Ascending aorta (tissue), 2 donors: ENCODE data around the gene PLCH2. TPM values are rescaled to one million over a fixed set of nuclear protein-coding genes. Genes with fewer than 3 reads are reported as not detected.

Experiments used
- DNase-seq, 2 donors: peaks; one replicate each; pipeline ENCODE4 v3.0.0-alpha.2; 2019; ENCODE audit warnings: low spot score in 2 of 2
- H3K27ac ChIP-seq, 2 donors: fragments of 200-600 bp; sonication (generic); one replicate each; pipeline ENCODE4 v1.5.1; 2016 to 2017; ENCODE audit warnings: mild to moderate bottlenecking in 1 of 2
- H3K27me3 ChIP-seq: fragments of 200-600 bp; sonication (generic); one replicate; pipeline ENCODE4 v1.5.1; 2017
- H3K36me3 ChIP-seq, 2 donors: fragments of 200-600 bp; sonication (generic); one replicate each; pipeline ENCODE4 v1.5.1; 2016
- H3K4me1 ChIP-seq, 2 donors: fragments of 200-600 bp; sonication (generic); one replicate each; pipeline ENCODE4 v1.5.1; 2016 to 2017; ENCODE audit warnings: mild to moderate bottlenecking in 1 of 2
- H3K4me3 ChIP-seq, 2 donors: fragments of 200-600 bp; sonication (generic); one replicate each; pipeline ENCODE4 v1.5.1; 2016 to 2017; ENCODE audit warnings: mild to moderate bottlenecking in 1 of 2
- H3K9me3 ChIP-seq, 2 donors: fragments of 200-600 bp; sonication (generic); one replicate each; pipeline ENCODE4 v1.5.1; 2016
- intact Hi-C: fragments of 100-400 bp; cut with DNase I; formaldehyde crosslinking; loops from one replicate; pipeline ENCODE4 v1.15.1; 2023
- total RNA-seq: library from RNA; depleted of rRNA; stranded (reverse); fragments of >200 nt; gene quantifications from one replicate; pipeline ENCODE4 v1.1.0, GENCODE V29; 2016
- TF ChIP-seq, protein P1 (sequence below), 3 experiments: fragments of 200-600 bp in 2 of 3; fragments of 450-650 bp in 1 of 3; sonication (generic) in 2 of 3; IDR thresholded peaks; one replicate each; pipeline ENCODE4 v1.5.1; 2016 to 2019; ENCODE audit warnings: antibody characterized with exemption in 3 of 3, mild to moderate bottlenecking in 1 of 3, moderate library complexity in 1 of 3

PLCH2 gene
- total RNA-seq, 1 donor from 2014 or later, result not detected

DNA sequence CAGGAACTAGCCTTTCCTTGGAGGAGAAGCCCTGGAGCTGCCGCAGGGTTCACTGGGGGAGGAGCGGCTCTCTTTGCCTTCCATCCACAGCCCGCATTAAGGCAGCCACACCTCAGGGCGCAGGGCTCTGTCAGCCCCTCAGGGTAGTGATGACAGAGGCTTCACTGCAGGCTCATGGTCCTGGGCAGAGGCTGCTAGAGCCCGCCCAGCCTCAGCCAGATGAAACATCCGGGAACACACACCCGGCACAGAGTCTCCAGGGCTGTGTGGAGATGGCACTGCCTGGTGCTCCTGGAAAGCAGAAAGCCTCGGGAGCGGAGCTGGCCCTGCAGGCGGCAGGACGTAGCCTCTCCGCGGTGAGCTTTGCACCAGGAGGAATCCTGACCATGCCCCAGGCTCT is 34.3 kb upstream of the PLCH2 start:
- Histone ChIP-seq H3K4me3 (no peak overlapping the region), H3K4me1 (no peaks in the 10 kb centered on the region), H3K36me3 (no peaks in the 10 kb centered on the region), H3K27me3 (peaks cover 12% of the 10 kb centered on the region), H3K27ac (no peak overlapping the region), H3K9me3 (no peaks in the 10 kb centered on the region)
- TF ChIP-seq, protein P1, sequence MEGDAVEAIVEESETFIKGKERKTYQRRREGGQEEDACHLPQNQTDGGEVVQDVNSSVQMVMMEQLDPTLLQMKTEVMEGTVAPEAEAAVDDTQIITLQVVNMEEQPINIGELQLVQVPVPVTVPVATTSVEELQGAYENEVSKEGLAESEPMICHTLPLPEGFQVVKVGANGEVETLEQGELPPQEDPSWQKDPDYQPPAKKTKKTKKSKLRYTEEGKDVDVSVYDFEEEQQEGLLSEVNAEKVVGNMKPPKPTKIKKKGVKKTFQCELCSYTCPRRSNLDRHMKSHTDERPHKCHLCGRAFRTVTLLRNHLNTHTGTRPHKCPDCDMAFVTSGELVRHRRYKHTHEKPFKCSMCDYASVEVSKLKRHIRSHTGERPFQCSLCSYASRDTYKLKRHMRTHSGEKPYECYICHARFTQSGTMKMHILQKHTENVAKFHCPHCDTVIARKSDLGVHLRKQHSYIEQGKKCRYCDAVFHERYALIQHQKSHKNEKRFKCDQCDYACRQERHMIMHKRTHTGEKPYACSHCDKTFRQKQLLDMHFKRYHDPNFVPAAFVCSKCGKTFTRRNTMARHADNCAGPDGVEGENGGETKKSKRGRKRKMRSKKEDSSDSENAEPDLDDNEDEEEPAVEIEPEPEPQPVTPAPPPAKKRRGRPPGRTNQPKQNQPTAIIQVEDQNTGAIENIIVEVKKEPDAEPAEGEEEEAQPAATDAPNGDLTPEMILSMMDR (IDR thresholded peaks at IDR 0.05), result no peak
- intact Hi-C loops, result no loop called here
- DNase-seq, result no peak

DNA sequence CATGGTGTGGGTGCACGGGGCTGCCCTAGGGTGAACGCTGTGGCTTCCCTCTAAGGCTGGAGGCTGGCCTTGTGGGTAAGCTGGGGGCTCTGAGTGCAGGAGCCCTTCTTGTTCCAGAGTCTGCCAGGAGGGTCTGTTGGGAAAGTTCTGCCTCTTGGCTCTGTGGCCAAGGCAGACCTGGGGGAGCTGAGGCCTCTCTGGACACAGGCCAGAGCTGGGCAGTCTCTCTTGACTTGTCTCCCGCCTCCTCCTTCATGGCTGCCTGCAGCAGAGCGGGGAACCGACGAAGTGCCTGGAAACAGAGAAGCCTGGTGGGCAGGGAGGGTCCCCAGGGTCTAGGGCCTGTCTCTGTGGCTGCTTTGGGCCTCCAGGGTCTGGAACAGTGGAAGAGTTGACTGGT is 33.4 kb upstream of the PLCH2 start:
- TF ChIP-seq, protein P1 (IDR thresholded peaks at IDR 0.05), result no peak
- H3K27ac ChIP-seq, result no peak overlapping the region
- DNase-seq, result no peak
- no peaks in the 10 kb centered on the region for H3K9me3 ChIP-seq
- H3K4me3 ChIP-seq, result no peak overlapping the region
- intact Hi-C loops, result no loop called here
- peaks cover 12% of the 10 kb centered on the region for H3K27me3 ChIP-seq
- H3K36me3 ChIP-seq, result no peaks in the 10 kb centered on the region
- no peaks in the 10 kb centered on the region for H3K4me1 ChIP-seq

DNA sequence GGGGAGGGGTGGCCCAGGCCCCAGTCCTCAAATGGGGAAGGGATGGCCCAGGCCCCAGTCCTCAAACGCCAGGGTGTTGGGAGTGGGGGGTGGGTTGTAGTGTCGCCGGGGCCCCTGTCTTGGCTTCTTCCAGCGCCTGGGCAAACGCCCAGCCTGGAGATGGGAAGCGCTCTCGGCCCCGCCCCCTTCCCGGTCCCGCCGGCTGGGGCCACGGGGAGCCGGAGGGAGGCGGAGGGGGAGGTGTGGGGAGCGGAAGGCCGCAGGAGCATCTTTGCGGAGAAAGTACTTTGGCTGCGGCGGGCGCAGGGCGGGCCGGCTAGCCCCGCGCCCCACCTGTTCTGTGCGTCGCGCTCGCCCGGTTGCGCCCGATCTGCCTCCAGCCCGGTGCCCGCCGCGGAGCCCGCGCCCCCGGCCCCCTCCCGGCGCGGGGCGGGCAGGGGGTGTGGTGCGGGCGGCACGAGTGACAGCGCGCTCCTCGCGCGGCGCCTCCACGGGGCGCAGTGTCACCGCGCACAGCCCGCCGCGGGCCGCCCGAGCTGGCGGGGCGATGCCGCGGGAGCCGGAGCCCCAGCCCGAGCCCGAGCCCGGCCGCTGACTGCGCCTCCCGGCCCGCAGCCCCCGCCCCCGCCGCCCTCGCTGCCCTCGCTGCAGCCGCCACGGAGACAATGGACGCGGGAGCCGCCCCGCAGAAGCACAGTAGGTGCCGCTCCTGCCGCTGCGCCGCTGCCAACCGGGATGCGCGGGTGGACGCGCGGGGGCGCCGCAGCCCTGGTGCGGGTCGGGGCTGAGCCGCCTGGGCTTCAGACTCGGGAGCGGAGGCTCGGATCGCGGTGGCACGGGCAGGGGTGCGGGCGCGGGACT is 32.6 kb upstream of the PLCH2 start:
- Histone ChIP-seq H3K9me3 (no peaks in the 10 kb centered on the region), H3K4me3 (no peak overlapping the region), H3K36me3 (no peaks in the 10 kb centered on the region), H3K27me3 (peaks cover 12% of the 10 kb centered on the region), H3K4me1 (no peaks in the 10 kb centered on the region), H3K27ac (no peak overlapping the region)
- no peak for DNase-seq
- TF ChIP-seq, protein P1 (IDR thresholded peaks at IDR 0.05), result peak in 1 of 3 experiments; percentile 8
- intact Hi-C loops, result no loop called here

DNA sequence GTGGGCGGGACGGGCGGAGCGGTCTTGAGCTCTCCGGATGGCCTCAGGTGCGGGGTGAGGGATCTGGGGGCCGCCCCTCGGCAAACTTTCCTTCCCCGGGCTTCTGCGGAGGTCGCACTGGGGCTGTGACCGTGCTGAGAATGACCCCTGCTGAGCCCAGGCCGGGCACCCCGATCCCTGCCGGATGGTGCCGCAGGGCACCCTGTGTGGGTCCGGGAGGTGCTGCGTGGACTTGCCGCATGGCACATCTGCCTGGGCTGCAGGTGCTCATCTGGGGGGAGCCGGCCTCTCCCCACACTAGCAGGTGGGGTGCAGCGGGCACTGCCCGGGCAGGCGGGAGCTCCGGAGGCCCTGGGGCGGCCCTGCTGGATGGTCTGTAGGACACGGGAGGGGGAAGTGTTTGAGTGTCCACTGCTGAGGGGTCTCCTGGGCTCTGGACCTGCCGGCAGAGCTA is 31.9 kb upstream of the PLCH2 start:
- peaks cover 8% of the 10 kb centered on the region for H3K27me3 ChIP-seq
- H3K4me3 ChIP-seq, result no peak overlapping the region
- no peaks in the 10 kb centered on the region for H3K9me3 ChIP-seq
- intact Hi-C loops, result no loop called here
- no peaks in the 10 kb centered on the region for H3K4me1 ChIP-seq
- DNase-seq, result no peak
- H3K27ac ChIP-seq, result no peak overlapping the region
- TF ChIP-seq, protein P1 (IDR thresholded peaks at IDR 0.05), result no peak
- H3K36me3 ChIP-seq, result no peaks in the 10 kb centered on the region

DNA sequence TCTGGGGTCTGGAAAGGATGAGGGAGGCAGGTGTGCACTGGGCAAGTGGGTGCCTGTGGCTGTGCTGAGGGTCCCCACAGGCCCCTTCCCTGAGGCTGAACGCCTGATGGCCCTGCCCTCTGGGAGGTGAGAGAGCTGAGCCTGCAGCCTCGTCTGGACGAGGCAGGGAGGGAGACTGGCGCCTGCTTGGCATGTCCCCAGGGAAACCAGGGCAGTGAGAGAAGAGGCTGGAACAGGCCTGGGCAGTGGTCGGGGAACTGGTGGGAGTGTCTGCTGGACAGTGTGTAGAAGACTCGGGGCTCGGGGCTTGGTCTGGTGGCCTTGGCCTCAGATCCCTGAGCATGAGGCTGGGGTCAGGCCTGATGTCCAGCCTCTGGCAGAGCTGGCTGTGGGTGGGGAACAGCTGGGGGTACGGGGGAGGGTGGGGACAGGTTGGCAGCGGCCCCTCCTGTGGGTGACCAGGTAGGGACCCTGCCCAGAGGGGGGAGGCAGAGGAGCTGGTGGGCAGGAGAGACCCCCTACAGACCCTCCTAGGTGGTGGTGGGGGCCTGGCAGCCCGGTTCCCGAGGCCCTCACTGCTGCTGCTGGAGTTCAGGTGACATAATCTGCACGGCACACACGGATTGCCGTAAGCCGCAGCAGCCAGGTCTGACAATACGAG is 30.8 kb upstream of the PLCH2 start:
- intact Hi-C loops, result no loop called here
- Histone ChIP-seq H3K27ac (no peak overlapping the region), H3K4me1 (no peaks in the 10 kb centered on the region), H3K36me3 (no peaks in the 10 kb centered on the region), H3K4me3 (no peak overlapping the region), H3K27me3 (peaks cover 8% of the 10 kb centered on the region), H3K9me3 (no peaks in the 10 kb centered on the region)
- TF ChIP-seq, protein P1 (IDR thresholded peaks at IDR 0.05), result no peak
- no peak for DNase-seq
